NAMALWA (cell line): Measurements from ENCODE around the gene SMTNL1.

Source experiments
- DNase-seq: peaks from one replicate; pipeline ENCODE4 v3.0.0-alpha.2; 2015; ENCODE audit warnings: low spot score

The SMTNL1 gene

GRCh38 chr11:57546451-57546850 is 9.1 kb downstream of the SMTNL1 start:
- no peak for DNase-seq

- DNase-seq, result no peak
These were observed 9.6 kb downstream of the SMTNL1 start for GRCh38 chr11:57546869-57547475.

- DNase-seq, result peak; percentile 33
These were observed 10.5 kb downstream of the SMTNL1 start for GRCh38 chr11:57547854-57548377.

- no peak for DNase-seq
These were observed 12.6 kb downstream of the SMTNL1 start for GRCh38 chr11:57549983-57550382.

- no peak for DNase-seq
These were observed 14.5 kb downstream of the SMTNL1 start for GRCh38 chr11:57551941-57552340.

- DNase-seq, result no peak
These were observed 15.1 kb downstream of the SMTNL1 start for GRCh38 chr11:57552479-57552878.

GRCh38 chr11:57555393-57555792 is 18.0 kb downstream of the SMTNL1 start:
- no peak for DNase-seq

- no peak for DNase-seq
These were observed 18.6 kb downstream of the SMTNL1 start for GRCh38 chr11:57556041-57556440.

GRCh38 chr11:57560146-57560545 is 22.8 kb downstream of the SMTNL1 start:
- no peak for DNase-seq

GRCh38 chr11:57562596-57562995 is 25.2 kb downstream of the SMTNL1 start:
- DNase-seq, result no peak

- DNase-seq, result peak; percentile 77
These were observed 28.9 kb downstream of the SMTNL1 start for GRCh38 chr11:57566005-57566904.

- DNase-seq, result peak; percentile 46
These were observed 29.6 kb downstream of the SMTNL1 start for GRCh38 chr11:57566905-57567514.

GRCh38 chr11:57567515-57568329 is 30.3 kb downstream of the SMTNL1 start, which contains the start of gene UBE2L6:
Gene UBE2L6 (minus strand): TSS chr11:57567672. CDS start chr11:57567611, 61 bp downstream.
- peak; percentile 59 for DNase-seq

GRCh38 chr11:57568330-57568766 is 31.0 kb downstream of the SMTNL1 start:
- DNase-seq, result peak; percentile 91

GRCh38 chr11:57571606-57572005 is 34.2 kb downstream of the SMTNL1 start:
- no peak for DNase-seq

- no peak for DNase-seq
These were observed 36.7 kb downstream of the SMTNL1 start for GRCh38 chr11:57574061-57574460.

- DNase-seq, result no peak
These were observed 46.9 kb downstream of the SMTNL1 start for GRCh38 chr11:57584341-57584740.

- no peak for DNase-seq
These were observed 47.9 kb downstream of the SMTNL1 start for GRCh38 chr11:57585301-57585700.

- DNase-seq, result no peak
These were observed 49.4 kb downstream of the SMTNL1 start for GRCh38 chr11:57586711-57587245.

- no peak for DNase-seq
These were observed 50.8 kb downstream of the SMTNL1 start for GRCh38 chr11:57588046-57588710.
